IMR-90 (cell line): ENCODE measurements around the gene RHOBTB3. TPM values are rescaled to one million over a fixed set of nuclear protein-coding genes. Genes with fewer than 3 reads are reported as not detected.

Source experiments
- ATAC-seq: fragments of 200-7000 bp; cut with Tn5 transposase; 2 replicates; pipeline ENCODE4 v1.9.1; 2020; ENCODE audit warnings: low read depth, mild to moderate bottlenecking, moderate library complexity
- BruUV-seq: library from RNA; stranded (reverse); fragments of 400-500 nt; replicated peaks from 2 replicates; lab custom pipeline; 2021; lab: Mats Ljungman, UMichigan
- CTCF ChIA-PET: fragments of 300-600 bp; formaldehyde crosslinking; extraction: SDS; loops from one replicate; lab custom pipeline; 2021; ENCODE audit warnings: antibody characterized with exemption; lab: Yijun Ruan, JAX
- POLR2A ChIA-PET: fragments of 300-600 bp; sonication (Branson Sonifier 250); formaldehyde crosslinking; loops from one replicate; lab custom pipeline; 2022; ENCODE audit warnings: antibody characterized with exemption; ENCODE audit not compliant: unreplicated experiment; lab: Charles Lee
- DNase-seq: peaks from one replicate; pipeline ENCODE4 v3.0.0; 2013
- H2AFZ ChIP-seq: replicated peaks from 2 replicates; pipeline ENCODE3; 2013; ENCODE audit warnings: low read length, mild to moderate bottlenecking; ENCODE audit not compliant: poor library complexity
- H2AK5ac ChIP-seq: 2 replicates; pipeline ENCODE4 v1.6.1; 2013; ENCODE audit warnings: low read depth, low read length, inconsistent platforms
- H2AK9ac ChIP-seq: replicated peaks from 2 replicates; pipeline ENCODE3; 2013; ENCODE audit warnings: mild to moderate bottlenecking, low read depth, low read length, moderate library complexity; ENCODE audit not compliant: poor library complexity
- H2BK120ac ChIP-seq: 2 replicates; pipeline ENCODE4 v1.6.1; 2013; ENCODE audit warnings: low read depth, low read length, inconsistent platforms
- H2BK15ac ChIP-seq: 3 replicates; pipeline ENCODE4 v1.6.1; 2013; ENCODE audit warnings: low read depth, low read length, inconsistent platforms
- H2BK20ac ChIP-seq: 2 replicates; pipeline ENCODE4 v1.6.1; 2013; ENCODE audit warnings: low read depth, mild to moderate bottlenecking, inconsistent platforms, low read length, moderate library complexity
- H2BK5ac ChIP-seq: 2 replicates; pipeline ENCODE4 v1.6.1; 2013; ENCODE audit warnings: mild to moderate bottlenecking, low read depth, low read length, inconsistent platforms; ENCODE audit not compliant: poor library complexity, severe bottlenecking
- H3K14ac ChIP-seq: replicated peaks from 2 replicates; pipeline ENCODE4 v1.6.1; 2013; ENCODE audit warnings: low read depth, low read length, inconsistent platforms
- H3K18ac ChIP-seq: 2 replicates; pipeline ENCODE4 v1.6.1; 2013; ENCODE audit warnings: low read depth, low read length, control low read depth
- H3K23ac ChIP-seq: 2 replicates; pipeline ENCODE4 v1.6.1; 2013; ENCODE audit warnings: low read depth, low read length, inconsistent platforms
- H3K27ac ChIP-seq: 2 replicates; pipeline ENCODE4 v1.5.1; 2013; ENCODE audit warnings: mild to moderate bottlenecking, control low read depth, low read length; ENCODE audit not compliant: insufficient read depth
- H3K27me3 ChIP-seq: 2 replicates; pipeline ENCODE4 v1.6.1; 2013; ENCODE audit warnings: low read length; ENCODE audit not compliant: control insufficient read depth, insufficient read depth
- H3K36me3 ChIP-seq: 2 replicates; pipeline ENCODE4 v1.6.1; 2013; ENCODE audit warnings: low read length, mixed read lengths; ENCODE audit not compliant: control insufficient read depth, insufficient read depth
- H3K4ac ChIP-seq: 2 replicates; pipeline ENCODE4 v1.6.1; 2013; ENCODE audit warnings: low read depth, low read length, inconsistent platforms
- H3K4me1 ChIP-seq: 2 replicates; pipeline ENCODE4 v1.6.1; 2013; ENCODE audit warnings: low read length, mixed read lengths; ENCODE audit not compliant: control insufficient read depth, insufficient read depth
- H3K4me2 ChIP-seq: 2 replicates; pipeline ENCODE4 v1.6.1; 2013; ENCODE audit warnings: low read depth, mild to moderate bottlenecking, control low read depth, low read length, moderate library complexity
- H3K4me3 ChIP-seq: 2 replicates; pipeline ENCODE4 v1.5.1; 2013; ENCODE audit warnings: low read depth, mild to moderate bottlenecking, control low read depth, low read length, moderate library complexity; ENCODE audit not compliant: insufficient read depth
- H3K56ac ChIP-seq: 2 replicates; pipeline ENCODE4 v1.6.1; 2013; ENCODE audit warnings: low read length, inconsistent platforms; ENCODE audit not compliant: insufficient read depth; ENCODE audit errors: extremely low read depth
- H3K79me1 ChIP-seq, 2 experiments: 2 replicates each; pipeline ENCODE4 v1.6.1; 2013; ENCODE audit warnings: low read length in 2 of 2, inconsistent platforms in 1 of 2, low read depth in 1 of 2
- H3K9ac ChIP-seq: 2 replicates; pipeline ENCODE4 v1.6.1; 2013; ENCODE audit warnings: low read depth, low read length, control low read depth
- H3K9me1 ChIP-seq: 2 replicates; pipeline ENCODE4 v1.6.1; 2013; ENCODE audit warnings: low read length, inconsistent platforms; ENCODE audit not compliant: insufficient read depth
- H3K9me3 ChIP-seq: 2 replicates; pipeline ENCODE4 v1.6.1; 2013; ENCODE audit warnings: low read length; ENCODE audit not compliant: control insufficient read depth, insufficient read depth
- H4K20me1 ChIP-seq: 2 replicates; pipeline ENCODE4 v1.6.1; 2013; ENCODE audit warnings: low read length, inconsistent platforms; ENCODE audit not compliant: insufficient read depth
- H4K5ac ChIP-seq: 2 replicates; pipeline ENCODE4 v1.6.1; 2013; ENCODE audit warnings: mild to moderate bottlenecking, low read depth, low read length, control low read depth
- H4K8ac ChIP-seq, 2 experiments: 2 replicates each; pipeline ENCODE4 v1.6.1; 2013; ENCODE audit warnings: low read depth in 2 of 2, low read length in 2 of 2, control low read depth in 1 of 2, inconsistent platforms in 1 of 2
- H4K91ac ChIP-seq: 2 replicates; pipeline ENCODE4 v1.6.1; 2013; ENCODE audit warnings: low read depth, low read length, inconsistent platforms; ENCODE audit not compliant: insufficient read depth
- CEBPB ChIP-seq: IDR thresholded peaks from 2 replicates; pipeline ENCODE4 v1.6.1; 2012; ENCODE audit warnings: low read depth, low read length, improper control_type of control experiment
- ELK1 ChIP-seq: fragments of 150-350 bp; IDR thresholded peaks from 2 replicates; pipeline ENCODE4 v1.6.1; 2016; ENCODE audit warnings: low read depth, mild to moderate bottlenecking, low read length, moderate library complexity, borderline replicate concordance
- MAFK ChIP-seq: IDR thresholded peaks from 2 replicates; pipeline ENCODE4 v1.6.1; 2012; ENCODE audit warnings: low read depth, low read length, improper control_type of control experiment
- SMC3 ChIP-seq: fragments of 150-350 bp; IDR thresholded peaks from 2 replicates; pipeline ENCODE4 v1.6.1; 2016; ENCODE audit warnings: low read depth, mild to moderate bottlenecking, antibody characterized with exemption, low read length, moderate library complexity
- WGBS, 2 experiments: methylation state at CpG; one replicate each; pipeline versions ENCODE4 v1.1.5 to v1.1.7; 2013; ENCODE audit warnings: missing lambda C conversion rate in 2 of 2; ENCODE audit not compliant: insufficient read length in 1 of 2; ENCODE audit errors: extremely low coverage in 2 of 2; 5-methylcytosine and 5-hydroxymethylcytosine counted together
- dilution Hi-C: fragments of 300-500 bp; cut with HindIII; formaldehyde crosslinking; loops from one replicate; pipeline ENCODE4 v1.14.3; 2018; ENCODE audit warnings: low sequenced_read_pairs; ENCODE audit not compliant: unreplicated experiment
- in situ Hi-C: fragments of 300-500 bp; cut with MboI; formaldehyde crosslinking; loops from 3 replicates; pipeline ENCODE4 v1.14.3; 2019; ENCODE audit warnings: low sequenced_read_pairs, inconsistent platforms, mixed read lengths
- intact Hi-C: fragments of 100-400 bp; cut with micrococcal nuclease; formaldehyde crosslinking; loops from 2 replicates; pipeline ENCODE4 v1.10.0; 2022
- polyA plus RNA-seq, 3 experiments: library from polyadenylated mRNA; depleted of rRNA; stranded (reverse); fragments of >200 nt; gene quantifications; 2 replicates each; pipeline ENCODE4 v1.2.3, GENCODE V29; 2012; ENCODE audit warnings: low replicate concordance in 1 of 3
- total RNA-seq: library from RNA; depleted of rRNA; stranded (reverse); fragments of >200 nt; gene quantifications from 2 replicates; pipeline ENCODE4 v1.2.3, GENCODE V29; 2012

RHOBTB3 gene
- total and polyA plus RNA-seq, 2 of the 4 experiments (the other 2 are of a cell fraction), result 117 to 447 TPM

GRCh38 chr5:95754545-95754944 is 23.4 kb downstream of the RHOBTB3 start:
- Histone ChIP-seq H3K9ac (no peak overlapping the region), H4K5ac (no peak overlapping the region), H3K27ac (peak overlapping the region; percentile 15; the same call in 1 of the 2 replicates), H3K36me3 (peaks cover 45% of the 10 kb centered on the region), H3K4me2 (no peak overlapping the region), H3K9me1 (peaks cover 12% of the 10 kb centered on the region), H2BK15ac (no peak overlapping the region), H2BK120ac (no peak overlapping the region), H4K8ac (peak overlapping the region in 1 of 2 experiments; percentile 65; a peak in 1 of 4 replicates), H3K14ac (no peak overlapping the region), H4K20me1 (no peaks in the 10 kb centered on the region), H3K23ac (no peak overlapping the region), H3K4me1 (peaks cover 15% of the 10 kb centered on the region), H3K9me3 (no peaks in the 10 kb centered on the region), H3K4me3 (no peak overlapping the region), H3K4ac (no peak overlapping the region), H3K18ac (no peak overlapping the region; the same call in 1 of the 2 replicates), H2AFZ (no peak overlapping the region), H4K91ac (no peak overlapping the region), H2BK20ac (no peak overlapping the region), H3K27me3 (no peaks in the 10 kb centered on the region), H3K79me1 (peaks cover 24 to 49% of the 10 kb centered on the region in 2 experiments), H2BK5ac (peak overlapping the region; percentile 7), H2AK5ac (no peak overlapping the region), H3K56ac (no peak overlapping the region), H2AK9ac (no peak overlapping the region)
- intact Hi-C loops (no loop called here), dilution Hi-C loops (no loop called here), in situ Hi-C loops (no loop called here)
- no TSS peak for BruUV-seq
- TF ChIP-seq ELK1, result no peak
- no peak for TF ChIP-seq SMC3
- peak; percentile 54; the same call in 1 of the 2 replicates for TF ChIP-seq CEBPB
- TF ChIP-seq MAFK, result peak; percentile 50
- no peak for ATAC-seq
- DNase-seq, result no peak
- POLR2A ChIA-PET, result no interaction called here
- WGBS, 2 experiments, result no CpG with 5 or more reads among the region's 2 CpGs
- CTCF ChIA-PET, result interaction anchor here (1.1 kb wide), 1 partner anchor 18 kb away, joined by 3 read pairs; no protein-coding TSS in a partner anchor
